NCI-H146 treated with DMSO at 0.1 percent for 48 hours (cell line): ENCODE data around the gene LUC7L3.
A peak's percentile ranks its signal among the peaks of the same experiment; 100 is the strongest.
"Not testable (repeated sequence)": the region's sequence is repeated elsewhere in the genome, so short reads cannot be mapped to it uniquely, and the experiment has no call there.

Experiments used
- DNase-seq: peaks from one replicate; lab custom pipeline; 2025; ENCODE audit not compliant: unreplicated experiment; lab: John Stamatoyannopoulos, UW

The LUC7L3 gene

GRCh38 chr17:50708050-50709000 is 11.1 kb upstream of the LUC7L3 start:
- DNase-seq, result peak; percentile 62

DNA sequence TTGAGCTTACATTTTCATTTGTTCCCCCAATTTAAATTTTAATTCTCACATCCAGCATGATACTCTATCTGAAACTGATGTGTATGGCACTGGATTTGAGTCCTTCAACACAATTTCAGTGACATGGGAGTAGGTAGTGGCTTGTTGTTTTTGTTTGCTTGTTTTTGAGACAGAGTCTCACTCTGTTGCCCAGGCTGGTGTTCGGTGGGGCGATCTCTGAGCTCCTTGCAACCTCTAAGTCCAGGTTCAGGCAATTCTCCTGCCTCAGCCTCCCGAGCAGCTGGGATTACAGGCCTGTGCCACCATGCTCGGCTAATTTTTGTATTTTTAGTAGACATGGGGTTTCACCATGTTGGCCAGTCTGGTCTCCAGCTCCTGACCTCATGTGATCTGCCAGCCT is 10.3 kb upstream of the LUC7L3 start:
- not testable (repeated sequence) for DNase-seq

GRCh38 chr17:50710025-50710424 is 9.4 kb upstream of the LUC7L3 start:
- no peak for DNase-seq

DNA sequence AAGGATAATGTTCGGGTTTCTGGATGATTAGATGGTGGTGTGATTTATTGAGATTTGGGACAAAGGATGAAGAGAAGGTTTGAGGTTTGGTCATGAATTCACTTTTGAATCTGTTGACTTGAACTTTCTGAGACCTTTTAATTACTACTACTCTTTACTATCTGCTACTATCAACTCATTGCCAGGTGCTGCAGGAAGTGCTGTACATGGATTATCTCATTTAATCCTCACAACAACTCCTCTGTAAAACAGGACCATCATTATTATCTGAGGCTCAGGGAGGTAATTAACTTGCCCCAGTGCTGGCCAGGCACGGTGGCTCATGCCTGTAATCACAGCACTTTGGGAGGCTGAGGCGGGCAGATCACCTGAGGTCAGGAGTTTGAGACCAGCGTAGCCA is 8.8 kb upstream of the LUC7L3 start:
- DNase-seq, result no peak

DNA sequence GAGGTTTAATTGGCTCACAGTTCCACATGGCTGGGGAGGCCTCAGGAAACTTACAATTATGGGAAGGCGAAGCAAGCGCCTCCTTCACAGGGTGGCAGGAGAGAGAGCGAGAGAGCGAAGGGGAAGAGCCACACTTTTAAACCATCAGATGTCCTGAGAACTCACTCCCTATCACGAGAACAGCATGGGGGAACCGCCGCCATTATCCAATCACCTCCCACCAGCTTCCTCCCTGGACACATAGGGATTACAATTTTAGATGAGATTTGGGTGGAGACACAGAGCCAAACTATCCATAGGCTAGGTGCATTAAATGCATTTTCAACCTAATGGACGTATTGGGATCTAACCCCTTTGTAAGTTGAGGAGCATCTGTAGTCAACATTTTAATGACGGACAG is 6.8 kb upstream of the LUC7L3 start:
- DNase-seq, result no peak

- DNase-seq, result no peak
Measured at GRCh38 chr17:50715471-50715870, 3.9 kb upstream of the LUC7L3 start.

- no peak for DNase-seq
Measured at GRCh38 chr17:50719924-50720794, 756 bp downstream of the LUC7L3 start.

DNA sequence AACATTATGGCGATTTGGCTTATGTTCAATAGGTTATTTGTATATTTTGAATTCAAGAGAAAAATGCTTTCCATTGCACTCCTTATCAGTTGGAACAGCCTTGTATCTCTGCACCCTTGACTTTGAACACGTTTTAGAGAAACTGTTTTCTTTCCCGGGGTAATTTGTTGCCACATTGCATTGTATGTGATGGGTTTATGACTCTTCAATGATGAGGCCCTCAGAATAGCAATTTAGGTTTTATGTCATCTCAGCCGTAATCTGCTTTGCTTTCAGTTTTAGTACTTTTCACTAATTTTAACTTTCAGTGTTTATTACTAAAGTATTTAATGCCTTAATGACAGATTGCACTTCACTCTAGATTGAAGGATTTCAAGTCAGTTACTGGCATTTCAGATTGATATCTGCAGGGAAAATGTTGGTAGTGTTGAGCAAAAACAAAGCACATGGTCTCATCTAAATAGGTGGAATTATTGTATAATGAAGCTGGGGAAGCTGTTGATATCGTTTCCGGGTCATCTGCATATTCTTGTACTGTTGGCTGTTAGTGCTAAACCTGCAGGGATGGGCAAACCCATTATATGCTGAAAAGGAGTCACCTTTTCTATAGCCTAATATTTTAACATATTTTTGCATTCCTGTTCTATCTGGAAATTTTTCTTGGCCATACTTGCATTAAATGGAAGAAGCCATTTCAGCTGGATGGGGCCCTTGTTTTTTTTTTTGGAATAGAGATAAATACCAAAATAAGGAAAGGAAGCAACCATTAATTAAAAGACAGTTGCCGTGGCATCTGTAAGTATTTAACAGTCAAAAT is 2.0 kb downstream of the LUC7L3 start:
- DNase-seq, result no peak

GRCh38 chr17:50722746-50723145 is 3.3 kb downstream of the LUC7L3 start:
- DNase-seq, result no peak

DNA sequence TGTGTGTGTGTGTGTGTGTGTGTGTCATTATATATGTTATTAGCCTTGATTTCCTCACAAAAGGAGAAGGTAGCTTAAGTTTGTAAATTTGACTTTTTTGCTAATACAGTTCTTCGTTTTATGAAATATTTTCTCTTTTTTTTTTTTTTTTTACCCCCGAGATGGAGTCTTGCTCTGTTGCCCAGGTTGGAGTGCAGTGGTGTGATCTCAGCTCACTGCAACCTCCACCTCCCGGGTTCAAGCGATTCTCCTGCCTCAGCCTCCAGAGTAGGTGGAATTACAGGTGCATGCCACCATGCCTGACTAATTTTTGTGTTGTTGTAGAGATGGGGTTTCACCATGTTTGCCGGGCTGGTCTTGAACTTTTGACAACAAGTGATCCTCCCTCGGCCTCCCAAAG is 5.2 kb downstream of the LUC7L3 start:
- DNase-seq, result not testable (repeated sequence)

DNA sequence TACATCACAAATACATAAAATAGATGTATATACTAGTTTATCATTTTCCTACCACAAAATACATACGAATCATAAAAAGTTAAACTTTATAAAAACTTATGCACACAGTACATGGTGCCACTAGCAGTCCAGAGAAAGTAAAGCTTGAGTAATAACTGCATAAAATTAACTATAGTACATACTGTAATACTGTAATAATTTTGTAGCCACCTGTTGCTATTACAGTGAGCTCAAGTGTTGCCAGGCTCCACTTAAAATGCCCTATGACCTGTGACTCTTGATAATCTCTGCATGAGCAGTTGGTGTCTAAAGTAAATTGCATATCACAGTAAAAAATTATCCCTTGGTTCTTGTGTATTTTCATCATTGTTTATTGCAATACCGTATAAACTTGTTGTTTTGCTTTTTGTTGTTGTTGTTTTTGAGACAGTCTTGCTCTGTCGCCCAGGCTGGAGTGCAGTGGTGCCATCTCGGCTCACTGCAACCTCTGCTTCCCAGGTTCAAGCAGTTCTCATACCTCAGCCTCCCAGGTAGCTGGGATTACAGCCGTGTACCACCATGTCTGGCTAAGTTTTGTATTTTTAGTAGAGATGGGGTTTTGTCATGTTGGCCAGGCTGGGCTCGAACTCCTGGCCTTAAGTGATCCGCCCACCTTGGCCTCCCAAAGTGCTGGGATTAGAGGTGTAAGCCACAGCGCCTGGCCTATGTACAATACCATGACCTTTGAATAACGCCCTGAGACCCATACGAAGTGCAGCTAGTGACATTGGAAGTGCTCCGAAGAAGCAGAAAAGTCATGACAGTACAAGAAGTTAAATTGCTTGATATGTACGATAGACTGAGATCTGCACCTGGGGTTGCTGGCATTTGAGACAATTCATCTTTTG is 6.6 kb downstream of the LUC7L3 start:
- no peak for DNase-seq

DNA sequence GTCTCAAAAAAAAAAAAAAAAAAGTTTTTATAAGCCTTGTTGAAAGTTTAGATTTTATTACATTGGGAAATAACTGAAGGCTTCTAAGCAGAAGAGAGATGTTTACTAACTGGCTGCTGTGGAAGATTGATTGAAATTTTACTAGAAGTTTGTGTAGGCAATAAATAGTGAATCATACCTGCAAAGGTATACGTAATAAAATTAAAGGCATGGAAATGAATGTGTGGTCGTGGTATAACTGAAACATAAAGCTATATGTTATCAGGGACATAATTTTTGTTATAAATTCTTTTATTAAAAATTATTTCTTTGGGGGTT is 8.7 kb downstream of the LUC7L3 start:
- no peak for DNase-seq

DNA sequence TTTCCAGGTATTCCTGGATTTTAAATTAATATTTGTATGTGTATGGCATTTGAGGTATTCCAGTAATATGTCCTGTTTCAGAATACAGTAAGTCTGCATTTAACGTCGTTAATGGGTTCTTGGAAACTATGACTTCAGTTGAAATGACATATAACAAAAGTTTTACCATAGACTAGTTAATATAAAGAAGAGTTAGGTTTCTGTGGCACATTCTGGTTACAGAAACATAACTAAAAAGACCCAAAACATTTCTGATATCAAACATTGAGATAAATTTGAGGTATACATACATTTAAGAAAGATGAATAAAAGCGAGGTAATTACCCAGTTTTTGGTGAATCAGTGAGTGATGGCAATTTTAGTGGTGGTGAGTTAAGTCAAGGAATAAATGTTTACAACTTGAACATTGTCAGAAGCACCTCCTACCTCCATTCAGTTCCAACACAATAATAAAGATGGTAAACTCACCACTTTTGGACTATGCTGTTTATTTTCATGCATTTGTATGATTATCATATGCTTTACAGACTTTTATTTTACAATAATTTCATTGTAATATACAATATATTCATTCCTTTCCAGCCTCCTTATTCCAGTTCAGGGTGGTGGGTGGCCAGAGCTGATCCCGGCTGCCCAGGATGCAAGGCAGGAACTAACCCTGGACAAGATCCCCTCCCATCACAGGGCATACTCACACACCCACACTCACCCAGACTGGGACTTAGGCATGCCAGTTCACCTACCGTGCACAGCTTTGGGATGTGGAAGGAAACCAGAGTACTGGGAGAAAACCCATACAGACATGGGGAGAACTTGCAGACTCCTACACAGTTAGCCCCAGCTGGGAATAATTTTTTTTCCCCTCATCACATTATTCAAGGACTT is 9.7 kb downstream of the LUC7L3 start:
- no peak for DNase-seq

DNA sequence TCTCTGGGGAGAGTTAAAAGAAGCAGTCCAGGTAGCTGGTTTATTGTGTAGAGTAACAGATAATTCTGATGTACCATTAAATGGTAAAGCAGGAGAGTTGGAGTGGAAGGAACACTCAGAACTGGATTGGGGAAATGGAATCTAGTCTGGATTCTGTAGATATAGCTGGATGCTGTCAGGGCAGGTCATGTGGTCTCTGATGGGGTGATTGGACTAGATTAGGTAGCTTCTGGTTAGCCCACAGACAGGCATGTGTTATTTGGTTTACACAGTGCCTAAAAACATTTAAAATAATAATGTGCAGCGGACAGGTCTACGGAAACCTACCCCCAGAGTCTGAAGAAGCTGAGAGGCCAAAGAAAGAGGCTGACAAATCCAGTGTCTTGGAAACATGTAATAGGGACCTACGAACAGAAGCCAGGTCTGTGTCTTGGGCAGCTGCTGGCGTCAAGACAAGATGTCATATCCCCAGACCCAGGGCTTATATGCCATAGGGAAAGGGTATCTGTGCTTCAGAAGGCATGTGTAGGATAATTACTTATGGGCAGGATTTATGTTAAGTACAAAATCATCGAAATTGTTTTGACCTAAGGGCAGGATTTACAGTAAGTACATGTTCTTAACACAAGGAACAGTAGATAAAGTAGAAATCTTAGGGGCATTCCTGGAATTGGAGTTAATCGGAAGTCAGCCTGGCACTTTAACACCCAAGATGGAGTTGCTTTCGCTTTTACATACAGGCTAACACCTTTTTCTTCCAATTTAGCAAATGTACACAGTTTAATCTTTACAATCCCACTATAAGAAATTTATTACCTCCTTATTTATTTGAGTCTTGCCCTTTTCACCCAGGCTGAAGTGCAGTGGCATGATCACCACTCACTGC is 12.4 kb downstream of the LUC7L3 start:
- no peak for DNase-seq

DNA sequence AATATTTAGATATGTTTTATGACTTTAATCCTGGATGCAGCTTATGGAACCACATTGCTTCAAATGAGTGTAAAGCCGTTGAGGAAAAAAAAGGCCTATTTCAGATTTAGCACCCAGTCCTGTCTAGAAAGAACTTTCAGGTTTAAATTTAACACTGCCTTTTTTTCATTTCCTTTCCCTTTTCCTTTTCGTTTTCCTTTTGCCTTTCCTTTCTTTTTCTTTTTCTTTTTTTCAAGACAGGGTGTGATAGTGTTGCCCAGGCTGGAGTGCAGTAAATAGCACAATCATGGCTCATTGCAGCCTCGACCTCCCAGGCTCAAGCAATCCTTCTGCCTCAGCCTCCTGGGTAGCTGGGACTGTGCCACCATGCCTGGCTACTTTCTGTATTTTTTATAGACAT is 15.9 kb downstream of the LUC7L3 start:
- DNase-seq, result no peak

DNA sequence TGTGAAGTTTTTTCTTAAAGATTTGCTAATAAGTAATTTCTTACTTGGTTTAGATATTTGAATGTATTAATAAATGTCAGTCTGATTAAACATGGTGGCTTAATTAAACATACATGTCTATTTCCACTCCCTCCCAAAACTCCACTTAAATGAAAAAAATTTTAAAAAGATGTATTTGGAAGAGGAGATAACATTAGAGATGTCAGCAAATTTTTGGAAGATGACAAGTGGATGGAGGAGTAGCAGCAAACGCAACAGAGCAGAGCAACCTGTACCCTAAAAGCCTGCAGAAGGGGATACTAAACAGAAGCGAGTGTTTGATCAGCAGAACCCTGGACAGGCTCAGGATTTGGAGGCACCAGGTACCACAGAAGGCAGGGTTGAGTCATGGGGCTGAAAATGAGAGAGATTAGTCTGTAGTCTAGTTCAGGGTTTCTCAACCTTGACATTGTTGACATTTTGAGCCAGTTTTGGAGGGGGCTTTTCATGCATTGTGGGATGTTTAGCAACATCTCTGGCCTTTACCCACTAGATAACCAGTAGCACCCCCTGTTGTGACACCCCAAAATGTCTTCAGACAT is 17.8 kb downstream of the LUC7L3 start:
- no peak for DNase-seq

DNA sequence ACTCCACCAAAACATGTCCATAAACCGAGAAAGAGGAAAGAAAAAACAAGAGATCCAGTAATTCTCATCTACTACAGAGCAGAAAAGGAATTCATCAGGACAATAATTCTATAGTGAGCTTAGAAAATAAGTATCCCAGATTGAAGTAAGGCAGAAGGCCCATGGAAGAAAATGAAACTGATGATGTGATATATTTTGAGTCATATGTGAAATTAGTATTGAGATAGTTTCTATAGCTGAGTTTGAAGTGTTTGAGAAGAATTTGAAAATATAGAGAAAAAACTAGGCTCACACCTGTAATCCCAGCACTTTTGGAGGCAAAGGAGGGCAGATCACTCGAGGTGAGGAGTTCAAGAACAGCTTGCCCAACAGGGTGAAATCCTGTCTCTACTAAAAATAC is 19.7 kb downstream of the LUC7L3 start:
- no peak for DNase-seq

DNA sequence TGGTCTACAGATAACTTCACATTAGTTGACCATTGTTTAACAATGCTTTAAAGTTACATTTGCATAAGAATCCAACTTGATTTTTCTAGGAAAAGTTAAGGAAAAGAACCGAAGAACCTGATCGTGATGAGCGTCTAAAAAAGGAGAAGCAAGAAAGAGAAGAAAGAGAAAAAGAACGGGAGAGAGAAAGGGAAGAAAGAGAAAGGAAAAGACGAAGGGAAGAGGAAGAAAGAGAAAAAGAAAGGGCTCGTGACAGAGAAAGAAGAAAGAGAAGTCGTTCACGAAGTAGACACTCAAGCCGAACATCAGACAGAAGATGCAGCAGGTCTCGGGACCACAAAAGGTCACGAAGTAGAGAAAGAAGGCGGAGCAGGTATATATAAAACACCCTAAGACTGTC is 26.2 kb downstream of the LUC7L3 start:
- no peak for DNase-seq
